ENCODE results near the gene RARRES1.
"Not testable (repeated sequence)": the region's sequence is repeated elsewhere in the genome, so short reads cannot be mapped to it uniquely, and the experiment has no call there.

The RARRES1 gene

DNA sequence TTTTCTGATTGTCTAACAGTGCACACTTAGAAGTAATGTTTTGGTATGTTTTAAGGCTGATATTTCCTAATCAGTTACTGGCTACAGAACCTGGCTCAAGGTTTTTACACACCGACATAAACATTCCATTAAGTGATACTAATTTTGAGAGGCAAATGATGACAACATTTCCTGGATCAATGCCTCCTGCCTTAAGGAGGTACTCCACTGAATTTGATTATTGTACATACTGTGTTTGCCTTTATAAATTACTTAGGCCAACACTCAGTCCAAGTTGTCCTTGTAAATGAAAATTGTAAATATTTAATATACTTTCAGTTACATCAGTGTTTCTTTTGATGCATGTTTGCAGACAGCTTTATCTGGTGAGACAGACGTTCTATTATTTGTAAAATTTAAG is 35.6 kb downstream of the RARRES1 start:
- 100% methylated on average over 2 of the region's 2 CpGs; no CpG with 5 or more reads in 1 of the 2 experiments for WGBS, 2 experiments

DNA sequence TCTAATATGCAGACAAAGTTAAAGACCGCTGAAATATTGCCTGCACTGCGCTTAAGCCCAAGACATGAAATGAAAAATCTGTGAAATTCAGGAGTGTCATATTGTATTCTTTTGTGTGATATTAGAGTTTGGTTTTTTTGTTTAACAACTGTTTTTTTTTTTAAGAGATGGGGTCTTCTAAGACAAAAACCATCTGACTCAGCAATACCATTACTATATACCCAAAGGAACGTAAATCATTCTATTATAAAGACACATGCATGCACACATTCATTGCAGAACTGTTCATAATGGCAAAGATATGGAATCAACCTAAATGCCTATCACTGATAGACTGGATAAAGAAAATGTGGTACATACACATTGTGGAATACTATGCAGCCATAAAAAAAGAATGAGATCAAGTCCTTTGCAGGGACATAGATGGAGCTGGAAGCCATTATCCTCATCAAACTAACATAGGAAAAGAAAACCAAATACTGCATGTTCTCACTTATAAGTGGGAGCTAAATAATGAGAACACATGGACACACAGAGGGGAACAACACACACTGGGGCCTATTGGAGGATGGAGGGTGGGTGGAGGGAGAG is 38.3 kb downstream of the RARRES1 start:
- not testable (repeated sequence) for H3K4me3 ChIP-seq (ENCODE audit: insufficient read depth, low read depth, low read length); H3K4me1 ChIP-seq (ENCODE audit: control insufficient read depth, insufficient read depth, low read length); H3K36me3 ChIP-seq (ENCODE audit: control insufficient read depth, insufficient read depth, low read length); H3K27me3 ChIP-seq (ENCODE audit: control insufficient read depth, insufficient read depth, low read length, poor library complexity, severe bottlenecking); H3K9me3 ChIP-seq (ENCODE audit: control insufficient read depth, low read length); H3K27ac ChIP-seq (ENCODE audit: insufficient read depth, low read depth, low read length, poor library complexity, severe bottlenecking)
- 59 to 73% methylated on average over 3 of the region's 3 CpGs for WGBS, 2 experiments

More for the DNA sequence above, 35.6 kb downstream of the RARRES1 start:
- Histone ChIP-seq H3K4me3 (ENCODE audit: insufficient read depth, low read depth, low read length) (no peak overlapping the region), H3K9me3 (ENCODE audit: control insufficient read depth, low read length) (no peaks in the 10 kb centered on the region), H3K27ac (ENCODE audit: insufficient read depth, low read depth, low read length, poor library complexity, severe bottlenecking) (no peak overlapping the region), H3K27me3 (ENCODE audit: control insufficient read depth, insufficient read depth, low read length, poor library complexity, severe bottlenecking) (no peaks in the 10 kb centered on the region), H3K36me3 (ENCODE audit: control insufficient read depth, insufficient read depth, low read length) (no peaks in the 10 kb centered on the region), H3K4me1 (ENCODE audit: control insufficient read depth, insufficient read depth, low read length) (no peaks in the 10 kb centered on the region)

DNA sequence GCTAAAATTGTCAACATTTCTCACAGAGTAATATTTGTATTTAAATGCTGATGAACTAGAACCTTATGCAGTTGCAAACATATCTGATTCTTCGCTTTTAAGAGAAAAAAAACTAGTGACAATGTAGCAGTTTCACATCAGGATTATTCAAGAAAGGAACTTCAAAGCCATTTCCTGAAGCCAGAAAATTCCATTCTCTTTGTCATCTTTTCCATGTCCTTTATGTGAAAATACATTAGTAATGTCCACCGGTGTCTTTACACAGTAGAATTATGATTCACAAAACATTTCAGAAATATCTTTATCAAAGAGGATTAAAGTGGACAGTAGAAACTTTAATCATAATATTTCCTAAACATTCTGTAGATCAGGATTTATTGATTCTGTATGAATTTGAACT is 47.1 kb downstream of the RARRES1 start:
- Histone ChIP-seq H3K27me3 (ENCODE audit: control insufficient read depth, insufficient read depth, low read length, poor library complexity, severe bottlenecking) (no peaks in the 10 kb centered on the region), H3K27ac (ENCODE audit: insufficient read depth, low read depth, low read length, poor library complexity, severe bottlenecking) (no peak overlapping the region), H3K4me3 (ENCODE audit: insufficient read depth, low read depth, low read length) (no peak overlapping the region), H3K4me1 (ENCODE audit: control insufficient read depth, insufficient read depth, low read length) (no peaks in the 10 kb centered on the region), H3K36me3 (ENCODE audit: control insufficient read depth, insufficient read depth, low read length) (no peaks in the 10 kb centered on the region), H3K9me3 (ENCODE audit: control insufficient read depth, low read length) (no peaks in the 10 kb centered on the region)
- 95% methylated on average over 1 to 2 of the region's 2 CpGs for WGBS, 2 experiments

DNA sequence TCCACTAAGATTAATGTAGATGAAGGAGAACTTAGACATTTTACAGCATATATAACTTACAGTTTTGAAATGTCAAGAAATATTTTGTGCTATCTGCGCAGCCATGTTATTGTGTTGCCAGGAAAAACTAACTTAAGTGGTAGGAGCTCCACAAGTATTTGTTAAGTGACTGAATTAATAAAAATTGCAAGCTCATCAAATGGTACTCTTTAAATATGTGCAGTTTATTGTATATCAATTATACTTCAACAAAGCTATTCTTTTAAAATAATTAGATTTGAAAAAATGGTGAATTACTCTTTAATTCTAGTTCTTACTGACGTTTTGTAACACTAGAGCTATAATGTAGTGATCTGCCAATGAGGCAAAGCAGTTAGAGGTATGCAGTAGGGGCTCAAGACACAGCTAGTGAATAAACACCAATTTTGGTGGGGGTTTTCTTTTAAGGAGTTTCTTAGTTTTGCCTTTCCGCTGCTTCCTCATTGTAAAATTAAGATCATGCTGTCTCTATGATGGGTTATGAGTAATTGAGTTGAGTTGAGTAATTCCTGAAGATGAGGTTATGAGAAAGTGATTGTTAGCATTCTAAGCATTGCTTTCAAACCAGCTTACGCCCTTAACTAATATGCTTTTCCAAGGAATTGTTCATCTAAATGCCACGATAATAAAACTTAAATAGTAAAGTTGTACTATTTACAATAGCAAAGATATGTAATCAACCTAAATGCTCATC is 48.9 kb downstream of the RARRES1 start:
- H3K27me3 ChIP-seq (ENCODE audit: control insufficient read depth, insufficient read depth, low read length, poor library complexity, severe bottlenecking), result no peaks in the 10 kb centered on the region
- 97% methylated on average over 3 to 4 of the region's 5 CpGs for WGBS, 2 experiments
- H3K27ac ChIP-seq (ENCODE audit: insufficient read depth, low read depth, low read length, poor library complexity, severe bottlenecking), result no peak overlapping the region
- no peak overlapping the region for H3K4me3 ChIP-seq (ENCODE audit: insufficient read depth, low read depth, low read length)
- H3K36me3 ChIP-seq (ENCODE audit: control insufficient read depth, insufficient read depth, low read length), result no peaks in the 10 kb centered on the region
- H3K9me3 ChIP-seq (ENCODE audit: control insufficient read depth, low read length), result no peaks in the 10 kb centered on the region
- no peaks in the 10 kb centered on the region for H3K4me1 ChIP-seq (ENCODE audit: control insufficient read depth, insufficient read depth, low read length)

DNA sequence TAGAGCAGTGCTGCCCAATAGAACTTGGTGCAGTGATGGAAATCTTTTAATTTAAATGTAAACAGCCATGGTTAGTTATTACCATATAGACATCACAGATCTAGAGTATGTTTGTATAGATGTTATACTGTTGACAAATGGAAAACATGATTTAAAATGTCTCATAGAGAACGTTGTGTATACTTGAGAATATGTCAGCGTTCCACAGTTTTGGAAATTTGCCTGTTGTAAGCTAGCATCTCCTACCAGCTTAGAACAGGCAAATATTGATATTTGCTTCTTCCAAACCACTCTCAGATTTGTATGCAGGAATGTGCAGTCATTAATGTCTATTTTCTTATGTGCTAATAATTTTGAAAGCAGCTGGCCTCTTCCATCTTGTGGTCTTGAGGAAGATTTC is 51.4 kb downstream of the RARRES1 start:
- Histone ChIP-seq H3K27me3 (ENCODE audit: control insufficient read depth, insufficient read depth, low read length, poor library complexity, severe bottlenecking) (no peaks in the 10 kb centered on the region), H3K36me3 (ENCODE audit: control insufficient read depth, insufficient read depth, low read length) (no peaks in the 10 kb centered on the region), H3K27ac (ENCODE audit: insufficient read depth, low read depth, low read length, poor library complexity, severe bottlenecking) (no peak overlapping the region), H3K4me3 (ENCODE audit: insufficient read depth, low read depth, low read length) (no peak overlapping the region), H3K9me3 (ENCODE audit: control insufficient read depth, low read length) (no peaks in the 10 kb centered on the region), H3K4me1 (ENCODE audit: control insufficient read depth, insufficient read depth, low read length) (no peaks in the 10 kb centered on the region)
- 88 to 96% methylated on average over 2 of the region's 2 CpGs for WGBS, 2 experiments

DNA sequence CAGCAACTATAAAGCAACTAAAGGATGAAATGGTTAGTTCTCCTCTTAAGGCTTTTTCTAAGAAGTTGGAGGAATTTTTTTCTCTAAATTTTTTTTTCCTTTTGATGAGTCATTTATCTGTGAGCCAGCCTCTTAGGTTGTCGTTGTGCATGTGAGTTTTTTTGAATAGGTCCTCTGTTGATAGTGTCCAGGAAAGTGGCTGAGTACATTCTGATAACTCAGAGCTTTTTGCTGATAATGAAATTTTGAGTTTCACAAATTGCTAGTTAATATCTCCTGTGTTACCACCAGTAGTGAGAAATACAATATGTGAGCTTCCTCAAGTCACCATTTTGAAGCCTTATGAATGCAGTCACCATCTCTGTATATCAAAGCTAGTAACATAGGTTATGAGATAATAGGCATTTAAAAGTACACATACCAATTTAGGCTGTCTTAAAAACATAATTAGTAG is 52.7 kb downstream of the RARRES1 start:
- whole genome bisulfite sequencing, 2 experiments, result 89 to 94% methylated on average over 1 of the region's 1 CpG
- no peaks in the 10 kb centered on the region for H3K9me3 ChIP-seq (ENCODE audit: control insufficient read depth, low read length)
- no peaks in the 10 kb centered on the region for H3K36me3 ChIP-seq (ENCODE audit: control insufficient read depth, insufficient read depth, low read length)
- no peaks in the 10 kb centered on the region for H3K4me1 ChIP-seq (ENCODE audit: control insufficient read depth, insufficient read depth, low read length)
- no peak overlapping the region for H3K27ac ChIP-seq (ENCODE audit: insufficient read depth, low read depth, low read length, poor library complexity, severe bottlenecking)
- no peak overlapping the region for H3K4me3 ChIP-seq (ENCODE audit: insufficient read depth, low read depth, low read length)
- no peaks in the 10 kb centered on the region for H3K27me3 ChIP-seq (ENCODE audit: control insufficient read depth, insufficient read depth, low read length, poor library complexity, severe bottlenecking)

DNA sequence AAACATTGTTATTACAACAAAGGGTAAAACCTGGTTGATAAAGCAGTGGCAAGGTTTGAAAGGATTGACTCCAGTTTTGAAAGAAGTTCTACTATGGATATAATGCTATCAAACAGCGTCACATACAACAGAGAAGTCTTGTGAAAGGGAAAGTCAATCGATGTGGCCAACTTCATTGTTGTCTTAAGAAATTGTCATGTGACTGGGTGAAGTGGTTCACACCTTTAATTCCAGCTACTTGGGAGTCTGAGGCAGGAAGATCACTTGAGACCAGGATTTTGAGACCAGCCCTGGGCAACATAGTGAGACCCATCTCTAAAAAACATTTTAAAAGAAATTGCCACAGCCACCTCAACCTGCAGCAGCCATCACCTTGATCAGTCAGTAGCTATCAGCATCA is 53.6 kb downstream of the RARRES1 start:
- Histone ChIP-seq H3K36me3 (ENCODE audit: control insufficient read depth, insufficient read depth, low read length) (no peaks in the 10 kb centered on the region), H3K27ac (ENCODE audit: insufficient read depth, low read depth, low read length, poor library complexity, severe bottlenecking) (no peak overlapping the region), H3K9me3 (ENCODE audit: control insufficient read depth, low read length) (no peaks in the 10 kb centered on the region), H3K4me1 (ENCODE audit: control insufficient read depth, insufficient read depth, low read length) (no peaks in the 10 kb centered on the region), H3K27me3 (ENCODE audit: control insufficient read depth, insufficient read depth, low read length, poor library complexity, severe bottlenecking) (no peaks in the 10 kb centered on the region), H3K4me3 (ENCODE audit: insufficient read depth, low read depth, low read length) (no peak overlapping the region)
- 92 to 97% methylated on average over 2 of the region's 2 CpGs for WGBS, 2 experiments

DNA sequence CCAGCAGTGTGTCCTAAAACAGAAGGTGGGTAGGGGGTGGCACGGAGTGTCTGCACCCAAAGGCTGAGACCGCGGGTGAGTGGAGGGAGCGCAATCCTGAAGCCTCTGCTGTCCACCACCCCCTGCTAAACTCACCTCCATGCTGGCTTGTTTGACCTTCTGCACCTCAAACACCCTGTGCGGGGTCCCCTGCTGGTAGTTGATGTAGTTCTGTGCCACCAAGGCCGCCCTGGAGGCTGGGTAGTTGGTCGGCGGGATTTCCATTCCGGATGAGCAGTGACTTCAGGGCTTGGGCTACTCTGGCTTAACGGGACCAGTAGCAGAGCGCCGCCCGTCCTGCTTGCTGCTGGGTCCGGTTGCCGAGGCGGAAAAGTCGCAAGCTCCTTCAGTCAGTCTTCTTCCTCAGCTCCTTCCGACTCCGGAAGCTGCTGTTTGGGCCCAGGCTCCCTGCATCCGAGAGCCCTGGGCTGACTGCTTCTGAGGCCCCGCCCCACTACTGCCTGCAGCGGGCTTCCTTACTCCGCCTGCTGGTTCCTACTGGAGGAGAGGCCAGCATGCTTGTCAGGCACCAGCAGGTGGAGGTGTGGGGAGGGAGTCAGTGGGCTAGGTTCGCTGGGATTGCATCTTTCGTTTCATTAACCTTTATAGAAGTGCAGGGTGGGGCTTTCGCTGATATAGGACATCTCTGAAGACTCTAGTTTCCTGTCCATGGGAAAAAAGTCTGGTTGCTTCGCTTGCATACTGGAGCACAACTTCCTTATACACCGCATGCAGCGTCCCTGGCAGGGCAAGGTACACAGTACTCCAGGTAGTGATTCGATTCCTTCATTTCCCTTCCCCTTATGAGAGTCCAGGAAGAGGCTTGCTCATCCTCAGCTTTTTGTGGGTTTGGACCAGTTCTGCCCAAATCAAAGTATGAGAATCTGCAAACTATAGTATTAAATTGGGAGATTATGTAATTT is 59.8 kb downstream of the RARRES1 start, which contains the start of gene LXN:
Gene LXN, minus strand, starts transcription at position 434 of the 962 bp plus-strand sequence. Its CDS starts 170 bp downstream, at position 264.
- H3K4me1 ChIP-seq (ENCODE audit: control insufficient read depth, insufficient read depth, low read length), result no peaks in the 10 kb centered on the region
- no peaks in the 10 kb centered on the region for H3K27me3 ChIP-seq (ENCODE audit: control insufficient read depth, insufficient read depth, low read length, poor library complexity, severe bottlenecking)
- H3K9me3 ChIP-seq (ENCODE audit: control insufficient read depth, low read length), result no peaks in the 10 kb centered on the region
- H3K36me3 ChIP-seq (ENCODE audit: control insufficient read depth, insufficient read depth, low read length), result peaks cover 4% of the 10 kb centered on the region
- 12 to 14% methylated on average over 30 of the region's 30 CpGs for WGBS, 2 experiments
- peak within 1 kb of the TSS; percentile 53 for H3K4me3 ChIP-seq (ENCODE audit: insufficient read depth, low read depth, low read length)
- peak within 1 kb of the TSS; percentile 30 for H3K27ac ChIP-seq (ENCODE audit: insufficient read depth, low read depth, low read length, poor library complexity, severe bottlenecking)

DNA sequence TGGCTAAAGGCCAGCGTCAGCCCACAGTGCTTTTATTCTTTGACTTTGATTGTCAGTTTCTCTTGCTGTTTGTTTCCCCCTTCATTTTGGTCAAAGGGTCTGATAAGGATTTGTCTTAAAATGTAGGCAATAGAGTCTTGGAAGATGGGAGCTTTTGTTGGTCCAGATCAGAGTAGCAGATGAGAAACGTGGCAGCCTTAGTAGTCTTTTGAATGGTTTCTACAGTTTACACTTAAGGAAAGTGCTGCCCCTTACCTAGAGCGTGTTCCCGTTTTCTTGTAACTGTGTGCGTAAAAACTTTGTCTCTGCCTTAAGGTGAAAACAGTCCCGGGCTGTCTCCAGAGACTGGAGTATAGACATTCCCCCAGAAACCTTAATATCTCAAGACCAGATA is 60.4 kb downstream of the RARRES1 start:
- H3K27ac ChIP-seq (ENCODE audit: insufficient read depth, low read depth, low read length, poor library complexity, severe bottlenecking), result no peak overlapping the region
- 26 to 28% methylated on average over 6 of the region's 6 CpGs for WGBS, 2 experiments
- H3K27me3 ChIP-seq (ENCODE audit: control insufficient read depth, insufficient read depth, low read length, poor library complexity, severe bottlenecking), result no peaks in the 10 kb centered on the region
- peaks cover 7% of the 10 kb centered on the region for H3K36me3 ChIP-seq (ENCODE audit: control insufficient read depth, insufficient read depth, low read length)
- H3K4me3 ChIP-seq (ENCODE audit: insufficient read depth, low read depth, low read length), result peak overlapping the region; percentile 53
- H3K4me1 ChIP-seq (ENCODE audit: control insufficient read depth, insufficient read depth, low read length), result no peaks in the 10 kb centered on the region
- no peaks in the 10 kb centered on the region for H3K9me3 ChIP-seq (ENCODE audit: control insufficient read depth, low read length)

DNA sequence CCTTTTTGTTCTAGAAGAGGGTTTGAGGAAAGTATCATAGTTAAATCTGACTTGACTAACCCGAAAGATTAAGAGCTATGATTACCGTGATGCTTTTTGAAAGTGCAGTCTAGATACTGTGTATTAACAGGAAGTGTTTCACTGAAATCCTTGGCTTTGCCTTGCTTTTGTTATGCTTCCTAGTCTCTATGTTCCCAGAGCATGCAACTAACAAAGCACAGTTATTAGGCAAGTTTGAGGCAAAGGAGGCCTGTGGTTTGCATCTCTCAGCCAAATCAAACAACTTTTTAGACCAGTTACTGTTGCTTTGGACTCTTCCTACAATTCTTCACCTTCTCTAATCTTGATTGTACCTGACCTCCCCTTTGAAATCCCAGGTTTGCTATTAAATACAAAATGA is 63.8 kb downstream of the RARRES1 start:
- 94 to 97% methylated on average over 2 of the region's 2 CpGs for whole genome bisulfite sequencing, 2 experiments
- Histone ChIP-seq H3K27ac (ENCODE audit: insufficient read depth, low read depth, low read length, poor library complexity, severe bottlenecking) (no peak overlapping the region), H3K9me3 (ENCODE audit: control insufficient read depth, low read length) (no peaks in the 10 kb centered on the region), H3K36me3 (ENCODE audit: control insufficient read depth, insufficient read depth, low read length) (peaks cover 12% of the 10 kb centered on the region), H3K4me3 (ENCODE audit: insufficient read depth, low read depth, low read length) (no peak overlapping the region), H3K4me1 (ENCODE audit: control insufficient read depth, insufficient read depth, low read length) (no peaks in the 10 kb centered on the region), H3K27me3 (ENCODE audit: control insufficient read depth, insufficient read depth, low read length, poor library complexity, severe bottlenecking) (no peaks in the 10 kb centered on the region)
